SIG-M5 (cell line): ENCODE results near the gene CRMP1.
"Not testable (repeated sequence)": the region's sequence is repeated elsewhere in the genome, so short reads cannot be mapped to it uniquely, and the experiment has no call there.

Source experiments
- DNase-seq: peaks from one replicate; lab custom pipeline; 2025; lab: John Stamatoyannopoulos, UW

Gene CRMP1

DNA sequence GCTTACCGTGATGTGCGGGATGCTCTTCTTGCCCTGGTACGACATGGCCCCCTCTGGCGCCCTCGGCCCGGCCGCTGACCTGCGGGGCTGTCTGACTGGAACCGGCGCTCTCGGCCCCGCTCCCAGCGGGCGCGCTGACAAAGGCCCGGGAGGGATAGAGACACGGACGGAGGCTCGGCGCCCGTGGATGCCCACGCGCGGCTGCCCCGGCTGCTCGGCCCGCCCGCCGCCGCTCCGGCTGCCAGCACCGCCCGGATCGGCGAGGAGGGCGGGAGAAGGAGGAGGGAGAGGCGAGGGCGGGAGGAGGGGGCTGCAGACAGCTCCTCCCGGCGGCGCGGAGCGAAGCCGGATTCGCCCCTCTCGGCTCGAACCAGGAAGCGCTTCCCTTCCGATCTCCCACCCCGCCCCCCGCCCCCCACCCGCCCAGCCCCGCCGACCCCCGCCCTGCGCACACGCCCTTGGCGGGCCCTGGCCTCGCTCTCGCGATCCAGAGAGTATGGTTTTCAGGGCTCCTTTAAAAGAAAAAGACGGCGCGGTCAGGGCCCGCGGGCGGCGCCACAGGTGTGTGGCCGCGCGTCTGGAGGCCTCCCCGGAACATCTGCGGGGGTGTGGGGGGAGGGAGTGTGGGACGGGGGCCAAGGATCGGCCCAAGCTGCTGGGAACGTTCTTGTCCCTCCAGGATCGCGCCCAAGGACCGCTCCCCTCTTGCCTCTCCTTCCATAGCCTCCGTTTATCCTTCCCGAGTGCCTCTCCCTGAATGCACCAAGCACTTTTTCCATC lies 4.5 kb downstream of the CRMP1 start:
- no peak for DNase-seq

DNA sequence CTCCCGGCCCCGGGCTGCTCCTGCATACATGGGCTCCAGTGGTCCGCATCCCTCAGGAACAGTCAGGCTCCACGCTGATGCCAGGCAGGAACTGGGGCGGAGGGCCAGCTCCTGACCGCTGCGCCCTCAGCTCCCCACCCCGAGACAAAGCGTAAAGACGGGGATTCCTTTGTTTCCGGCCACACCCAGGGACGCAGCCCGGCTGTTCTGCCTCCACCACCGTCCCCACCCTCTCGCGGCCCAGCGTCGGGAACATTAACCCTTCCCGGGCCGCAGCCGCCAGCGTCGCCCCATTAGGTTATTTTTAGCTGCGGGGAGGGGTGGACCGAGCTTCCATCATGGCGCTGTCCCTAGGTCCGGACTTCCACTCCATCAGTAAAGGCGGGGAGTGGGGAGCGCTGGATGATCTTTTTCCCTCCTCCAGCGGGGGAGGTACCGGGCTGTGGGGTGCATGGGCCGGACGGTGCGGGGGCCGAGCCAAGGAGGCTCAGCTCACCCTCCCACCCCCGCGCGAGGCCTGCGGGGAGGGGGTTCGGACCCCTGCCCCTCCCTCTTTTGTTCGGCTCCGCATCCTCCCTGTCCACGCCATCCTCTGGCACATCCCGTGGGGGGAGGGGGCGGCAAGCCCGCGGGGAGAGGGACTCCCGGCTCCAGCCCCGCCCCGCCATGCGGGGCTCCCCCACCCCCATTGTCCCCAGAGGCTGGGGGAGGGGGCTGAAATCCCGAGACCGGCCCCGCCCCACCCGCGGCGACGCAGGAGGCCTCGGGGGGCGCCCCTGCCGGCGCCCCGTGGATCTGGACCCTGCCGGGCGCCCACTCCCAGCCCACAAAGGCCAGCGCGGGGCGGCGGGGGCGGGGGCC lies 5.3 kb downstream of the CRMP1 start:
- no peak for DNase-seq

DNA sequence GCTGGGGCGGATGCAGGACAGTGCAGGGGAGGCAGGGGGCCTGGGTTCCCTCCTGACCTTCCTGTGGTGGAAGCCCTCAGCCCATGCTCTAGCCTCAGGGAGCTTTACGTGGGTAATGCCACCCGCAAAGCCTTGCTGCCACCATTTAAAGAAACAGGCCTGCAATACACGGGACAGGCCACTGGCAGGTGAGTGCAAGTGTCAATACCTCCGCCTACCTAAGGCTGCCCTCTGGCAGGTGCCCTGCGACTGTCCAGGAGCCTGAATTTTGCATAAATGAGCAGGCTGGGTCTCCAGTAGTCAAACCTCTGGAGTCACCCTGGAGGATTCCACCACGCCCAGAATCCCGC lies 5.9 kb downstream of the CRMP1 start:
- DNase-seq = no peak

DNA sequence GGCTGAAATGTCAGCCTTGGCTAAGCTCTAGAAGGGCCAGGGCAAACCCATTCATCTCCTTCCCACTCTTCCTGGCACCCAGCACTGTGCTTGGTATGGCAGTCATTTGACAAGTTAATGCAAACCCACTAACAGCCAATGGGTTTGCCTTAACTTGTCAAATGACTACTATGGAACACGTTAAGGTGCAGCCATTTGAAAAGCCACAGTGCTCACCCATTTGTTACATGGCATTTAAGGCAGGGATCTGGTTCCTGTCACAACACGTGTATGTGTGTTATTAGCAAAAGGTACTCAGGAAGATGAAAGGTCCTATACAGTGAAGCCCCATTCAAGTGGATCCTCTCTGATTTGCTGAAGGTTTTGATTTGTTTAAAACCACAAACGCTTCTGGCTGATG lies 7.2 kb downstream of the CRMP1 start:
- no peak for DNase-seq

DNA sequence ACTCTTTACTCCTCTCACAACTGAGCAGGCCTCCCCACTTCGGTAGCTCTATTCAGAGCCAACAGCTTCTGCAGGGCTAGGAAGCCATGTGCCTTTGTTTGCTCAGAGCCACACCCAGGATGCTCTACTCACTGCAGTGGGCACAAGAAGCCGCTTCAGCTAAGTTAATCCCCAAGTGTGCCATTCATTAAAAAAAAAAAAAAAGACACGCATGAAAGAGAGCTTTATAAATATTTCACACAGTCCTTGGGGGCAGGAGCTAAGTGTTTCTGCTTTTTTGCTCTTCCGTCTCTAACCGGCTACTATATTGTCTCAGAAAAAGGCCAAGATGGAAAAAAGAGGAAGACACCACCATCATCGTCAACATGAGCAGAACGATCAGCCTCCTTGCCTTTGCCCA lies 8.1 kb downstream of the CRMP1 start:
- DNase-seq = no peak

DNA sequence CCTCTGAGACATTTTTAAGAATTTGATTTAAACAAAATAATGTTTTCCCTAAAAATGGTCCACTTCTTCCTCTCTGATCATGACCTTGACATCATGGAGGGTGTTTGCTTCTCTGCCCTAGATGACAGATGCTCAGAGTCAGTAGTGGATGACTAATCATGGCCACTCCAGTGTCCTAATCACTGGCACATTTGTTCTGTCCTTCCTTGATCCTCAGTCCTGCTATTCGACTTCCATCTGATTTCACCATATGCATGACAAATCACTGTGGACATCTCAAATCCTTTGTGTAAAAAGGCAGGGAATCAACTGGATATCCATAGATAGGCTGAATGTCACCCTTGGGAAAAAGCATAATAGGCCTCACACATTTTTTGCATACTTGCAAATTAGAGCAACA lies 9.0 kb downstream of the CRMP1 start:
- no peak for DNase-seq

DNA sequence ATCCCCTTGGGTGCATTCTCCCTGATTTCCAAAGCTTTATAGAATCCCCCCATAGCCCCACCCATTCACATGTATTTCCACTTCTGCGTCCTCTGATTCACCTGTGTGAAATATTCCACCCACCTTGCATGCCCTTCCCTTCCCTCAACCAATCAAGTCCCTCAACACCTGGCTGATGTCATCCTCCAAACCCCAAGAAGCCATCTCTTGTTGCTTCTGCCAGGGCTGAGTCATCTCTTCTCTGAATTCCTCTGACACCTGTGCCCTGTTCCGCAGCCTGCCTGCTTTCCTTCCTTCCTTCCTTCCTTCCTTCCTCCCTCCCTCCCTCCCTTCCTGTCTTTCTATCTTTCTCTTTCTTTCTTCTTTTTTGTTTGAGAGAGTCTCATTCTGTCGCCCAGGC lies 9.9 kb downstream of the CRMP1 start:
- DNase-seq = no peak

DNA sequence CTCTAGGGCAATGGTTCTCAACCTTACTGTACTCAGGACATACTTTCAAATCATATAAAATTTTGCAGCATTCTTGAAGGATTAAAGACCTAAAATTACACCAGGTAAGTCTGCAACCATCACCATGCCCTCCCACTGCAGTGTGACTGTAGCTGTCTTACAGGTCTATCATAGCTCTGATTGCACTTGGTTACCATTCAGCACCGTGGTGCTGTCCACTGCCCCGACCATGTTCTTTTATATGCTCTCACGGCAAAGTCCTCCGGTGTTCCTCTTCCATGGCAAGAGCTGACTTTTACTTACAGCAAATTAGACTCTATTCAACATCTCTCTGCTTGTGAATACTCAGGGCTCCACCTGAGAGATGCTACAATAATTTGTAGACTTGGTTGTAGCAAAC lies 11.5 kb downstream of the CRMP1 start:
- DNase-seq = no peak

DNA sequence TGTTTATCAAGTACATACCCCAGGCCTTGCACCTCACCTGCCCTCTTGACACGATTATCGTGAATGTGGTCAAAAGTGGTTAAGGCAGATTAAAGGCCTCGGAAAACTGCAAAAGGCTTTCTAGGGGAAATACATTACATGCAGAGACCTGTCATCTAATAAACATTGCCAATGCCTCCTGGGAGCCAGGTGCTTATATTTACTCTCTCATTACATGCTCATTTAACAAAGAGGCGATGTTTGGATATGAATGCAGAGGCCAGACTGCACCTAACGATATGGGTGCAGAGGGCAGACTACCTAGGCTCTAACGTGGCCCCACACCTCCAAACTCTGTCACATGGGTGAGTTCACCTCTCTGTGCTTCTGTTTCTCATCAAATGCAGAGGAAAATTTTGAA lies 14.5 kb downstream of the CRMP1 start:
- no peak for DNase-seq

DNA sequence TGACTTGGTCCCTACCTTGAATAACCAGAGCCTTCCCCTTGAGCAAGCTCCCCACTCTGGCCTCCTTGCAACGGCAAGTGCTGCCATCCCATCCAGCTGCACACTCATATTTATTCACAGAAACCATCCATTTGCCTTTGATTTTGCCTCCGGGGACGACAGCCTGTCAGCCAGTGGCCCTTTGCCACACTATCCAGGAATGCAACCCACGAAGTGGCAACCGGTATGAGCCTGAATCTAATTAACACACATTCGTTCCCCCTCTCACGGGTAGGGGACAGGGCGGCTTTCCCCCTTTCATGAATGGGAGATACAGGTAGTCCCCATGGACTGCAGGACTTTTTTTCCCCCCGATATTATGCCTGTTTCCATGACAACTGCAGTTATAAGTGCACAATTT lies 15.5 kb downstream of the CRMP1 start:
- no peak for DNase-seq

DNA sequence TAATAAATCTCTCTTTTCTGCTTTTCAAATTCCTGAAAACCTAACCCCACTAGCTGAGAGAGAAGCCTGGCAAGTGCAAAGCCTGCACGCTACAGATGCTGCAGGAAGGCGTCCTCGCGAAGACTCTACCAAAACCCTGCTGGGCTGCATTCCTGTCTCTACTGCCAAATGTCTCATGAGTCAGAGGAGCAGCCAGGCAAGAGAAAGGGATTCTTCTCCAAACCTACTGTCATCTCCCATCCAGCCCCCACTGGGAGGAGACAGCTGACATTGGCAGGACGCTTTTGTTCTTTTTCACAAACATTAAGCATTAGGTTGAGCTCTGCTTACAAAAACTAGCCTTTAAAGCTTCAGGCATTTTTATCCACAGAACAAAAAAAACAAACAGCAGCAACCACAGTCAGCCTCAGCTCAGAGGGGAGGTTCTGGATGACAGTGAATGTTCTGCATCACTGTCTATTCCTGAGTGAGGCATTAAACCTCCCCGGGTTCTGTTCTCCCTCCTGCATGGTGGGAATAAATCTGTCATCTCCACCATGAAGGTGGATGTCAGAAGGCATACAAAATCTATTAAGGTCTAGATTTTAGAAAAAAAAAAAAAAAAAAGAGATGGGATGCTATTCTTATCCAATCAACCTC lies 18.0 kb downstream of the CRMP1 start:
- DNase-seq = no peak

DNA sequence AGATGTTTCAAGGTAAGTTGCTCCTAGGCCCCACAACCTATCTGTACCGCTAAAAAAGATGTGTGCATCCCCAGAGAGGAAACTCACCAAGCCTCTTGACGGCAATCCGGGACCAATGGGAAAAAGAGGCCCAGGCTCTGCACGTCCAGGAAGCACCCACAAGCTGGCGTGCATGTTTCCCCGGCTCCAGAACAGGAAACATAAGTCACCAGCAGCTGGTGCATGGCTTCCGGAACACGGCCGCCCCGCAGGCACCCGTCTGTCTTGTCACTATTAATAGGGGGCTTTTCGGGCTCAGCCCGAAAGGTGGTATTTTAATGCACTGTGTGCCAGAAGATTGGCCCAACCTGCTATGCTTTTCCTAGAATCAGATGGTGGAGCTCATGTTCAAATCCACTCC lies 22.2 kb downstream of the CRMP1 start:
- DNase-seq = no peak

DNA sequence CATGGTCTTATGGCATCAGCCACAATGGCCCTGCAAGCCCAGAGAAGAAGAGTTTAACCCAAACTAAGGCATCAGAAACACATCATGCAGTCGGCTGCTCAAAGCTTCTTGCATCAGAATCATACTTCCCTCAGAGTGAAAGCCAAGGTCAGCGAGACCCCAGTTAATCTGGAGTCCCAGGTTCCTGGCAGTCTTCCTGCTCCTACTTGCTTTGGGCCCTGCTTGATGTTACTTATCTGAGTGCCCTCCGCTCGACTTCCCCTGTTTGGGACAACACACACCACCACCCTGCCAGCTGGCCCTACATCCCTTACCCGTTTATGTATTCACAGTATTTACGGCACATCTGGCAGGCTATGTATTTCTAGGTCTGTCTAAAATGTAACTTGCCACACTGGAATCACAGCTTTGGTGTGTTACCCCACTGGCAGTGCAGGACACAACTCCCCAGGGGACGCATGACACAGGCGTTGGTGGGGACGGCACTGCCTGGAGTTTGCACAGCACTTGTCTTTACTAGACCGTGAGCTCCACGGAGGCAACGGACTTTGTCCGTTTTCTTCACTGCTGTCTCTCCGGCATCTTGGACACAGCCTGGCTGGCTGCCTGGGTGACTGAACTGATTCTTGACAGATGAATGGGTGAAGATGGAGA lies 22.8 kb downstream of the CRMP1 start:
- DNase-seq = no peak

DNA sequence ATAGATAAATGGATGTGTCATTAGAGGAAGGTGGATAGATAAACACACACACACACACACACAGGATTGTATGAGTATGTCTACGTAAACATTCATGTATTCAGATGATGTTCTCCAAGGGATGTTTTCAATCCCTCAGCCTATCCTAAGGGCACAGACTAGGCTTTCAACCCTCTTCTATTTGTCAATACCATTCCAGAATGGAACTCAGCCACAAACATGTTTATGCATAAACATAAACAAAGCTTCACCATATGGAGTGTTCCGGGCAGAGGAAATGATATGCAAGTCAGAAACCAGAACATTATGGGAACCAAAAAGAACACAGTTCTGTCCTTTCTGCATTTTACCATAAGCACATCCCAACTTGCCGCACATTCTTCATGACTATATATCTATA lies 25.0 kb downstream of the CRMP1 start:
- DNase-seq = no peak

DNA sequence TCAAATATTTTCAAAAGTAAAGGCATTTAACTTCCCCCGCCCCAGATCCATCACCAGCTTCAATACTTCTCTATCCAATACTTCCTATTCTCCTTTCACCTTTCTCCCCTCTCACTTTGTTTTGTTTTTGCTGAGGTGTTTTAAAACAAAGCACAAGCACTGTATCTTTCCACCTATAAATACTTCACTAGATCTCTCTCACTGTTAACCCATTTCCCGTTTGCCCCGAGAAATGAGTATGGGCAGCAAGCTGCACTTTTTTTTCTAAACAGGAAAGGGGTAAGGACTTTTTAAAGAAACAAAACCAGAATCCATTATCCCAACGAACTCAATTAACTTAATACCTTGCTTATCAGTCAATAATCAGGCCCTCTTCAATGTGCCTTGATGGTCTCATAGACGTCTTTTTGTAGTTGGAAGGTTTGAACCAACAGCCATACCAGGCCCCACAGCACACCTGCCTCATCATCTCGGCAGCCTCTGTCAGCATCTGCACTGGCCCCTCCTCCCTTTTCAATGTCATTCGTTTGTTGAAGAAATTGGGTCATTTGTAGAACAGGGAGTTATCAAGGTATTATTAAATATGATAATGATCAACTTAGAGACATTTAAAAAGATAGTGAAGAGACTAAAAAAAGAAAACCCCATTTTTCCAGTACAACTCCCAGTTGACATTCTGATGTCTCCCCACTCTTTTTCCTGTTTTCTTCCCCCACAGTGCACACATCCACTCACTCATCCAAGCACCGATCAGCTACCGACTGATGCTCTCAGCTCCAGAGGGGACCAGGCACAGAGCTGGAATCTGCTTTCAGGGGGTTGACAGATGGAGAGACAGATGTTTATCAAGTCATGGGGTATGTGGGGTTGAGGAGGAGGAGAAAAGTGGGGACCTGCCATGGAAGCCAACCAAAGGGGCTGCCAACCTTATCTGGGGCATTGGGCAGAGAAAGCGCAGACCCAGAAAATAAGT lies 25.8 kb downstream of the CRMP1 start:
- no peak for DNase-seq

DNA sequence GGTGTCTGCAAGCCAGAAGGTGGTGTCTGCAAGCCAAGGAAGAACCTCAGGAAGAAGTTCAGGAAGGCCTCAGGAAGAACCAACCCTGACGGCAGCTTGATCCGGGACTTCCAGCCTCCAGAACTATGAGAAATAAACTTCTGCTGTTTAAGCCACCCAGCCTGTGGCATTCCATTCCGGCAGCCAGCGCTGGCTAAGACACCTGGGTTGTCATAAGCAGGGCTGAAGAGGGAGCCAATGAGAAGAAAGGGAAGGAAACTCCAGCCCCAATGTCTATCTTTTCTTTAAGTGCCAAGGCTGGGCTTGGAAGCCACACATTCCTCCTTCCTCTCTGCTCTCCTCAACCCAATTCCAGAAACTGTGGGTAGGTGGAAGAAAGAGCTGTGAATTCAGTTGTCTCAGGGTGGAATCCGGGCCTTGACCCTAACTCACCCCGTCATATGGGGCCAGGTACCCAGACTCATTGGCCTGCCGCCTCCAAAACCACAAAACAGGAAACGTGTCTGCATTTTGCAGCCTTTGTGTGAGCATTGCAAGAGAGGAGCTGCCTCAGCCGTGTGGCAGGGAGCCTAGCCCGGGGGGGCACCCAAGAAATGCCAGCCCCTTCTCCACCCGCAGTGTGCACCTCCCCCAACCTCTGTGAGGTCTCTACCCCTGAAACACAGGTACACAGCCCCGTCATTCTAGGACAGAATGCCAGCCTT lies 26.8 kb downstream of the CRMP1 start:
- DNase-seq = no peak

DNA sequence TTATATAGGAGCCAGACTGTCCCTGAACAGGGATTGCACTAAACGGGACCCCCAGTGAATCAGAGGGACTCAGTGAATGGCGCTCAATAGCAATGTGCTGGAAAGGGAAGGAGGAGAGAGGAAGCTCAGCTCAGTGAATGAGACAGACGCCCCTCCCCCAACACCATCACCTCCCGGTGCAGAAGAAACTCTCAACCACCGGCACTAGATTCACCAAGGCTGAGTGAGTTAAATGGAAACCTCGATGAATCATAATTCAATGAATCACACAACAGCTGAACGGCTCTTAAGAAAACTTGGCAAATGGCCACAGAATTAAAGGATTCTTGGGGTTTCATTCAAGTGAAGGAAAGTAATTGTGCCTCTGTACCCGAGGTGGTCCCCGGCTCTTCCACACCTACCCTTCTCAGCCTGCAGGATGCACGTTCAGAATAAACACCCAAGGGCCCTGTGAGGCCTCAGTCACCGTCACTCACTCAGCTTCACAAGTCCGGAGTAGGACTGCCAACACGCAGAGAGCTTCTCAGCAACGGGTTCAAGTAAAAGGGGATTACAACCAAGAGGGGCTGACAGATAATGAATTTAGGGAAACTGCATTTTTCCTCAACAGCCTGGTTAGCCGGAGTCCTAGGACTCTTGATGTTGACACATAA lies 29.3 kb downstream of the CRMP1 start:
- DNase-seq = no peak

DNA sequence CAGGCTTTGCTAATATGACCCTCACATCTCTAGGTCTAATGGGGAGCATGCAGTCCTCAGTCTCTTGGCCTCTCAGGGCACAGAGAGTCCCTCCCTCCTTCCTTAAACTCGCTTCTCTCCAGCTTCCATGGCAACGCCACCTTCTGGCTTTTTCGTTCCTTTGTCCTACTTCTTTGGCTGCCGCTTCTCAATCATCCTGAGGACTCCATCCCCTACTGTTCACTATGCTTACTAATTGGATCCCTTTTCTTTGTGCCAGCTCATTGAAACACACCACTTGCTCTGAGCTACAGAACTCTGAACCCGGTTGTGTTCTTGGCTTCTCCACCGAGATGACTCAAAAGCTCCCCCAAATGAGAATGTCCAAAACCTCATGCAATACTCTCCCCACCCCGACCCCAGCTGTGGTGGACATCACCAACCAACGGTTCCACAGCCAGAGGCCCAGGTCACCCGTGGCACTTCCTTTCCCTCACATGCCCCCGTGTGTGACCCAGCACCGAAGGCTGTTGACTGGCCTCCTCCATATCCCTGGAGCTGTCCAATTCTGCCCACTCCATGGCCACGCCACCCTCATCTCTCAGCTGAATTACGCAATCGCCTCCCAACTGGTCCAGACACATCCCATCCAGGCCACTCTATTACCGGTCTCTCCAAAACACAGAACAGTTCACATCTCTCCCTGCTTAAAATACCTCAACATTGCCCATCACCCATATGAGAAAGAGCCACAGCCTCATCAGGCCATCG lies 34.7 kb downstream of the CRMP1 start:
- DNase-seq = no peak

DNA sequence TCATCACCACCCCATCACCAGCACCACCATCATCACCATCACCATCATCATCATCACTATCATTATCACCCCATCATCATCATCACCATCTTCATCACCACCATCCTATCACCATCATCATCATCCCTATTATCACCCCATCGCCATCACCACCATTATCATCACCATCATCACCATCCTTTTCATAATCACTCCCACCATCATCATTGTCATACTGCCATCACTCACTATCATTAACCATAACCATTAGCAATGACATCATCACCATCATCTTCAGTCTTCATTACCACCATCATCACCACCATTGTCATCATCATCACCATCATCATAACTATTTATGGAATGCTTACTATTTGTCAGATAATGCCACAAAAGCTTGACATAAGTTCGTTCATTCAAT lies 35.7 kb downstream of the CRMP1 start:
- no peak for DNase-seq

DNA sequence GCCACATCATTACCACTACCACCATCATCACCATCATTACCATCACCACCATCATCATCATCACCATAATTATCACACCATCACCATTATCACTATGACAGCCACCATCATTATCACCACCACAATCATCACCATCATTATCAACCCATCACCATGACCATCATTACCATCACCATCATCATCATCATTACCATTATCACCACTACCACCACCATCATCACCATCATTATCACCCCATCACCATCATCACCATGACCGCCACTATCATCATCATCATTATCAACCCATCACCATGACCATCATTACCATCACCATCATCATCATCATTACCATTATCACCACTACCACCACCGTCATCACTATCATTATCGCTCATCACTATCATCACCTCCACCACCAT lies 36.5 kb downstream of the CRMP1 start:
- DNase-seq = not testable (repeated sequence)
